ENCODE results near the gene CD7. TPM values are rescaled to one million over a fixed set of nuclear protein-coding genes. Genes with fewer than 3 reads are reported as not detected.
A peak's percentile ranks its signal among the peaks of the same experiment; 100 is the strongest.

CD7 gene
- total and polyA plus RNA-seq, 3 experiments from 2014 or later, result 186 to 193 (median 190) TPM

DNA sequence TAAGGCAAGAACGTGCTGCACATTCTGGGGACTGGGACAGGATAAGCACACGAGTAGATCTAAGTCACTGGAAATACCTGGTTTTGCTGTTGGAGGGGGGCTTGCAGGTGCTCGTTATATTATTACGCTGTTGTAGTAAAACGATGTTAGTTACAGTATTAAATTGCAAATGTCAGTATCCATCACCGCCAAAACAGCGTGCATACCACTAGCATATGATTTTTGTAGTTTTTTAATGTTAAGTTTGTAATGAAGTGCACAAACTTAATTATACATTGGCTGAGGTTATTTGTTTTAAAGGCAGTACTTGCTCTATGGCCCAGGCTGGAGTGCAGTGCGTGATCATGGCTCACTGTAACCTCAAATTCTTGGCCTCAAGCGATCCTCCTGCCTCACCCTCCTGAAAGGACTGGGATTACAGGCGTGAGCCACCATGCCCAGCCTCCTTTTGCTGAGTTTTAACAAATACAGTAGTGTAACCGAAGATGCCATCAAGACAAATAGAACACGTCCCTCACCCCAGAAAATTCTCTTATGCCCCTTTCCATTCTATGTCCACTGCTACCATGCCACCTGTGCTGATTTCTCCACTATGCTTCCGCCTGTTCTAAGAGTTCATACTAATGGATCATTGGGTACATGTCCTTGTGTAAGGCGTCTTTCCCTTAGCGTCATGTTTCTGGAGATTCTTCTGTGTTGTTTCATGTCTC is 23.2 kb downstream of the CD7 start:
- Mint-ChIP-seq H3K27me3 (peaks cover 0 to 9% of the 10 kb centered on the region in 2 donors), H3K4me3 (peak overlapping the region; percentile 15 to 77 (median 73)), H3K27ac (peak overlapping the region; percentile 78 to 100 (median 85)), H3K4me1 (peaks cover 41 to 65% (median 48%) of the 10 kb centered on the region in 3 donors), H3K36me3 (peaks cover 0 to 12% (median 0%) of the 10 kb centered on the region in 3 donors), H3K9me3 (no peaks in the 10 kb centered on the region)
- H3K27ac ChIP-seq (ENCODE audit: low read depth, low read length), result peak overlapping the region; percentile 53
- H3K4me1 ChIP-seq (ENCODE audit: insufficient read depth, low read length), result peaks cover 38% of the 10 kb centered on the region
- no peaks in the 10 kb centered on the region for H3K27me3 ChIP-seq (ENCODE audit: insufficient read depth, low read length, poor library complexity, severe bottlenecking)
- no peak for DNase-seq
- H3K4me3 ChIP-seq (ENCODE audit: low read length), result no peak overlapping the region
- POLR2A ChIA-PET, result interaction anchor here (0.6 to 1.6 kb wide), 2 partner anchors 11 to 31 kb away, joined by 3 read pairs; no protein-coding TSS in a partner anchor
- H3K9me3 ChIP-seq (ENCODE audit: low read length), result no peaks in the 10 kb centered on the region
- no peaks in the 10 kb centered on the region for H3K36me3 ChIP-seq (ENCODE audit: insufficient read depth, low read length)
- CTCF ChIA-PET, result no interaction called here

DNA sequence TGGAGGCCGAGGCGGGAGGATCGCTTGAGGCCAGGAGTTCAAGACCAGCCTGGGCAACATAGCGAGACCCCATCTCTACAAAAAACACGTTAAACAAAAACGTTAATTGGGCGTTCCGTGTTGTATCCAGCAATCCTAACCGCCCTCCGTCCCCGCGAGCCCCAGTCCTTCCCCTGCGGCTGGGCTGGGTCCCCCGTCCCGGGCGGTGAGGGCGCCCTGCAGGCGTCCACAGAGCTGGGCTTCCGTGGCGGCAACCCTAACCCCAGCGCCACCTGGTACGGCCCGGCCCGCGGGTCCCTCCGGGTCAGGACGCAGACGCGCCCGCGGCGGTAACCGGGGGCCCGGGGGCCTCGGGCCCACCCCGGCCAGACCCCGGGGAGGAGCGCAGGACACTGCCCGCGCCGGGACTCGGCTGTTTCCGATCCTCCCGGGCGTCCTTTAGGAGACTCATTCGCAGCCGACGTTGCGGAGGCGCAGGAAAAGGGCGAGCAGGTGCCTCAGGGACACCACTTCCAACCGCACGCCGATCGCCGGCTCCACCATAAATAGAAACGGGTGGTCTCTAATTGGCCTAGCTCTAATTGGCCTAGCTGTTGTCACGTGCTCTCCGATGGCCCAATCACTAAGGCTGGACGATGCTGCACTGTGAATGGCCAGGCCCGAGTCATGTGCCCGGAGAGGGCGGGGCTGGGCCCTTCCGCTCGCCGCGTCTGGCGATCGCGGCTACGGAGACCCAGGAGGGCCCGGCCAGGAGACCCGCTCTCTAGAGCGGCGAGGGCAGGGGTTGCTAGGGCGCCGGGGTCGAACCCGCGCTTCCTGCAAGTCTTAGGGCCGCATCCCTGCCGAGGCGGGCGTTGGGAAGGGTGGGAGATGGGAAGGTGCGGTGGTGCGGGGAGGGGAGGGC is 24.9 kb downstream of the CD7 start:
- H3K27me3 Mint-ChIP-seq, result peaks cover 0 to 5% of the 10 kb centered on the region in 2 donors

DNA sequence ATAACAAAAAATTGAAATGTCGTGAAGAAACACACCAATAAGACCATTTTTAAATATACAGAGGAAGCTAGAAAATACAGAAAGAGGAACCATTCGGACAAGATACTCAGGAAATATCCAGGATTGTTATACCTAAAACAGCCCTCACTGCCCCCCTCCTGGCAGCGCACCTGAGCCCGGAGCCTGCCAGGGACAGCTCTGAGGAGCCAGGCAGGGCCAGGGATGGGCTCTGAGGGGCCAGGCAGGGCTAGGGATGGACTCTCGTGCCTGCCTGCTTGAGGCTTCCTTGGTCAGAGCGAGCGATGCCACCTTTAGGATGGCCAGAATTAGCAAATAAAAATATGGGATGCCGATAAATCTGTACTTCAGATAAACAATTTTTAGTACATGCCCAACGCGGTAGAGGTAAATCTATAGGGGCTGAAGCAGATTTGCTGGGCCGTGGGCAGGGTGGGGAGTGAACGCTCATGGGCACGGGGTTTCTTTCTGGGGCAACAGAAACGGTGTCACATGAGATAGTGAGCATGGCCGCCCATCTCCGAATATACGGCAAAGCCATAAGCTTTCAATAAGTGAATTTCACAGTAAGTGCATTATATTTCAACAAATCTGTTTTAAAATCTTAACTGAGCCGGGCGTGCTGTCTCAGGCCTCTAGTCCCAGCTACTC is 25.7 kb downstream of the CD7 start:
- Histone ChIP-seq H3K27me3 (ENCODE audit: insufficient read depth, low read length, poor library complexity, severe bottlenecking) (no peaks in the 10 kb centered on the region), H3K4me3 (ENCODE audit: low read length) (peak overlapping the region; percentile 82), H3K9me3 (ENCODE audit: low read length) (no peaks in the 10 kb centered on the region), H3K27ac (ENCODE audit: low read depth, low read length) (peak overlapping the region; percentile 80), H3K4me1 (ENCODE audit: insufficient read depth, low read length) (peaks cover 21% of the 10 kb centered on the region), H3K36me3 (ENCODE audit: insufficient read depth, low read length) (no peaks in the 10 kb centered on the region)
- peaks cover 0 to 3% (median 0%) of the 10 kb centered on the region in 3 donors for H3K36me3 Mint-ChIP-seq
- no peaks in the 10 kb centered on the region for H3K9me3 Mint-ChIP-seq
- peak overlapping the region; percentile 56 to 93 (median 76) for H3K27ac Mint-ChIP-seq
- no peak for DNase-seq
- H3K4me1 Mint-ChIP-seq, result peaks cover 19 to 40% (median 23%) of the 10 kb centered on the region in 3 donors
- H3K27me3 Mint-ChIP-seq, result peaks cover 0 to 1% of the 10 kb centered on the region in 2 donors
- H3K4me3 Mint-ChIP-seq, result peak overlapping the region; percentile 33 to 83 (median 70)
- ChIA-PET CTCF (interaction anchor here (1.2 to 1.9 kb wide), 6 partner anchors 9 to 54 kb away, joined by 3 to 10 read pairs (median 4); partner anchors contain the start of gene CD7), POLR2A (interaction anchor here (0.6 to 2.0 kb wide), 4 partner anchors 10 to 238 kb away, joined by 4 to 10 read pairs (median 7); partner anchors contain the start of genes CD7 and CSNK1D)

More for the DNA sequence above, 24.9 kb downstream of the CD7 start:
- peak; percentile 84 to 96 (median 92) for DNase-seq
- POLR2A ChIA-PET, result interaction anchor here (0.6 to 2.0 kb wide), 8 partner anchors 9 to 255 kb away, joined by 3 to 10 read pairs (median 5); partner anchors contain the start of genes CD7, CSNK1D, DCXR and DUS1L
- Histone ChIP-seq H3K27ac (ENCODE audit: low read depth, low read length) (peak overlapping the region; percentile 80), H3K27me3 (ENCODE audit: insufficient read depth, low read length, poor library complexity, severe bottlenecking) (no peaks in the 10 kb centered on the region), H3K9me3 (ENCODE audit: low read length) (no peaks in the 10 kb centered on the region), H3K4me3 (ENCODE audit: low read length) (peak overlapping the region; percentile 82), H3K4me1 (ENCODE audit: insufficient read depth, low read length) (peaks cover 28% of the 10 kb centered on the region), H3K36me3 (ENCODE audit: insufficient read depth, low read length) (no peaks in the 10 kb centered on the region)
- Mint-ChIP-seq H3K27ac (peak overlapping the region; percentile 90 to 97 (median 94)), H3K36me3 (peaks cover 0 to 6% (median 0%) of the 10 kb centered on the region in 3 donors), H3K9me3 (no peaks in the 10 kb centered on the region), H3K4me3 (peak overlapping the region; percentile 87 to 93 (median 90)), H3K4me1 (peaks cover 26 to 48% (median 31%) of the 10 kb centered on the region in 3 donors)
- CTCF ChIA-PET, result interaction anchor here (0.7 to 1.9 kb wide), 8 partner anchors 8 to 86 kb away, joined by 3 to 10 read pairs (median 4); partner anchors contain the start of gene CD7

DNA sequence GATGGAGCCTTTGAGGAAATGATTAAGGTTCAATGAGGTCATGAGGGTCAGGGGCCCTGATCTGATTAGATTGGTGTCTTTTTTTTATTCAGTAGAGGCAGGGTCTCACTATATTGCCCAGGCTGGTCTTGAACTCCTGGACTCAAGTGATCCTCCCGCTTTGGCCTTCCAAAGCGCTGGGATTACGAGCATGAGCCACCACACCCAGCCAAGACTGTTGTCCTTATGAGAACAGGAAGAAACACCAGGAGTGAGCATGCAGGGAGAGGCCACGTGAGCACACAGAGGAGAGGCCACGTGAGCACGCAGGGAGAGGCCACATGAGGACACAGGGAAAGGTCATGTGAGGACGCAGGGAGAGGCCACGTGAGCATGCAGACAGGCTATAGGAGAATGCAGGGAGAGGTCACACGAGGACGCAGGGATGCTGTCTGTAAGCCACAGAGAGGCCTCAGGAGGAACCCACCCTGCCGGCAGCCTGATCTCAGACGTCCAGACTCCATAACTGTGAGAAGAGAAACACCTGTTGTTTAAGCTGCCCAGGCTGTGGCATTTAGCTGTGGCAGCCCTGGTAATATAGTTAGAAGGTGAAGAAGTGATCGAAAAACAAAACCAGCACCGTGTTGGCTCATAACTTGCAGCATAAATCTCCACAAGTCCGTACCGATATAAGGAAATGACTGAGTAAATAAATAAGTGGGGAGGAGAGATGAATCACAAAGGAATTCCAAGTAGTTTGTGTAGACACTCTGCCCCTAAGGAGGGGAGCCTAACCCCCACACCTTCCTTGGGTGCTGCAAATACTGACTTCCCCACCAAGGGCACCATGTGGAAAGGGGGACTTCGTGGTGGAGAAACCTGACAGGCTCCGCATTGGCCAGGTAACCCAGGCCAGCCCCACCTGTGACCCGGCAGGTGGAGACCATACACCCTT is 29.3 kb downstream of the CD7 start:
- H3K4me3 Mint-ChIP-seq, result peak overlapping the region in 1 of 7 donors; percentile 67
- no peaks in the 10 kb centered on the region for H3K36me3 ChIP-seq (ENCODE audit: insufficient read depth, low read length)
- H3K9me3 Mint-ChIP-seq, result no peaks in the 10 kb centered on the region
- peak overlapping the region in 4 of 8 donors; percentile 32 to 85 (median 44) for H3K27ac Mint-ChIP-seq
- ChIA-PET CTCF (no interaction called here), POLR2A (no interaction called here)
- peaks cover 0 to 1% of the 10 kb centered on the region in 2 donors for H3K27me3 Mint-ChIP-seq
- H3K36me3 Mint-ChIP-seq, result peaks cover 0 to 3% (median 0%) of the 10 kb centered on the region in 3 donors
- DNase-seq, result no peak
- peaks cover 0 to 17% (median 3%) of the 10 kb centered on the region in 3 donors for H3K4me1 Mint-ChIP-seq
- no peaks in the 10 kb centered on the region for H3K27me3 ChIP-seq (ENCODE audit: insufficient read depth, low read length, poor library complexity, severe bottlenecking)
- peak overlapping the region; percentile 51 for H3K27ac ChIP-seq (ENCODE audit: low read depth, low read length)
- H3K4me3 ChIP-seq (ENCODE audit: low read length), result no peak overlapping the region
- no peaks in the 10 kb centered on the region for H3K9me3 ChIP-seq (ENCODE audit: low read length)
- H3K4me1 ChIP-seq (ENCODE audit: insufficient read depth, low read length), result peaks cover 10% of the 10 kb centered on the region

DNA sequence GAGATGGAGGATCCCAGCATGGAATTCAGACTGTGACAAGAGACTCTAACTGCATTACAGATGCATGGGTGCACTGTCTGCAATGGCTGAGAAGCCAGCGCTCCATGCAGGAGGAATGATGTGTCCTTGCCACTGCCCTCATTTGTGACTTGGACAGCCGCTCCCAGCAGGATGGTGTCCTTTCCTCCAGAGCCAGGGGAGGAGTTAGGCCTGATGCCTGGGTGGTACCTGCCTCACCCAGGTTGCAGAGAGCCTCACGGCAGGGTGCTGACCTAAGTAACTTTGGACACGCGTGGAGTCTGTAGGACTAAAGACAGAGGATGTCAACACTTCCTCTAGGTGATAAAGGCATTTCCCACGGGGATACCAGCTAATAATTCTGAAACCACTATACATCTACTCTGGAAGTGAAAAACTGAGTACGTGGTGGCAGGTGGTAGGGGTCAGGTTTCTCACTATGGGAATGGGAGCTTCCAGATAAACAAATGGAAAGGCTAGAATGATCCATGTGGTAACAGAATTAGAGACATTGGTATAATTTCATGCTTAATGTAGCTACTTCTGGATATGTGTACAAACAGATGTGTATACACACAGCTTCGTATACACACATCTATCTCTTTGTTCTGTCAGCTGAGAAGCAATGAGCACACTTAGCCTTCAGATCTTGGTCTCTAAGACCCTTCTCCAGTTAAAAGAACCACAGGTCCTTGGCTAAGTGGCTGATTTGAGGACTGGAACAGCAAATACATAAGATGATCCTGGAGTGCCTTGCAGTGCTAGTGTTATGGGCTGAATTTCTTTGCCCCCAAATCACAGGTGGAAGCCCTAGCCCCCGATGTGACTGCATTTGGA is 30.2 kb downstream of the CD7 start:
- H3K36me3 Mint-ChIP-seq, result no peaks in the 10 kb centered on the region
- H3K27ac ChIP-seq (ENCODE audit: low read depth, low read length), result peak overlapping the region; percentile 51
- H3K9me3 ChIP-seq (ENCODE audit: low read length), result no peaks in the 10 kb centered on the region
- CTCF ChIA-PET, result no interaction called here
- POLR2A ChIA-PET, result no interaction called here
- no peaks in the 10 kb centered on the region for H3K36me3 ChIP-seq (ENCODE audit: insufficient read depth, low read length)
- no peak overlapping the region for H3K4me3 ChIP-seq (ENCODE audit: low read length)
- H3K27me3 Mint-ChIP-seq, result peaks cover 0 to 1% of the 10 kb centered on the region in 2 donors
- H3K27ac Mint-ChIP-seq, result peak overlapping the region in 2 of 8 donors; percentile 32 to 33
- DNase-seq, result no peak
- no peaks in the 10 kb centered on the region for H3K27me3 ChIP-seq (ENCODE audit: insufficient read depth, low read length, poor library complexity, severe bottlenecking)
- peaks cover 0 to 15% (median under 1%) of the 10 kb centered on the region in 3 donors for H3K4me1 Mint-ChIP-seq
- peaks cover 14% of the 10 kb centered on the region for H3K4me1 ChIP-seq (ENCODE audit: insufficient read depth, low read length)
- no peak overlapping the region for H3K4me3 Mint-ChIP-seq
- H3K9me3 Mint-ChIP-seq, result no peaks in the 10 kb centered on the region

DNA sequence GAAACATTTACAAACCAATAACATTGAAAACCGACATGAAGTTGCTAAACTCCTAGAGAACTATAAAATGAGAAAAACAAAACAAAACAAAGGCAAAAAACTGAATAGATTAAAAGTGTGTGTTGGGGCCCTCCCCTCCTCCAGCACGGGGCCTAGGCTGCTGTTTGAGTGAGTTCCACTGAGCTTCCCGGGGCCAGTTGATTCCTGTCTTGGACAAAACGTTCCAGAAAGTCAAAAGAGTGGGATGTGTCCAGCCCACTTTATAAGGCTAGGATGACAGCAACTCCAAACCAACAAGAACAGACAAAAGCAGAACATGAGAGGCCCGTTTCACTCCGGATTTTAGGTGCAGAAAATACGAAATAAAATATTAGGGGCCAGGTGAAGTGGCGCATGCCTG is 32.3 kb downstream of the CD7 start:
- Mint-ChIP-seq H3K36me3 (no peaks in the 10 kb centered on the region), H3K4me1 (peaks cover 14 to 22% (median 14%) of the 10 kb centered on the region in 3 donors)

More for the DNA sequence above, 32.3 kb downstream of the CD7 start:
- Histone ChIP-seq H3K4me1 (ENCODE audit: insufficient read depth, low read length) (peaks cover 18% of the 10 kb centered on the region), H3K4me3 (ENCODE audit: low read length) (no peak overlapping the region), H3K9me3 (ENCODE audit: low read length) (no peaks in the 10 kb centered on the region), H3K27me3 (ENCODE audit: insufficient read depth, low read length, poor library complexity, severe bottlenecking) (no peaks in the 10 kb centered on the region), H3K36me3 (ENCODE audit: insufficient read depth, low read length) (no peaks in the 10 kb centered on the region), H3K27ac (ENCODE audit: low read depth, low read length) (peak overlapping the region; percentile 24)
- DNase-seq, result no peak
- POLR2A ChIA-PET, result interaction anchor here (0.6 kb wide), 1 partner anchor 13 kb away, joined by 5 read pairs; no protein-coding TSS in a partner anchor
- Mint-ChIP-seq H3K4me3 (no peak overlapping the region), H3K9me3 (no peaks in the 10 kb centered on the region), H3K27ac (no peak overlapping the region), H3K27me3 (peaks cover 0 to 1% of the 10 kb centered on the region in 2 donors)
- CTCF ChIA-PET, result no interaction called here
